ENCODE measurements around the gene ADAM8. TPM values are rescaled to one million over a fixed set of nuclear protein-coding genes. Genes with fewer than 3 reads are reported as not detected.

The ADAM8 gene
- total and polyA plus RNA-seq, 8 donors: 2.0 to 9.8 (median 6.2) TPM

DNA sequence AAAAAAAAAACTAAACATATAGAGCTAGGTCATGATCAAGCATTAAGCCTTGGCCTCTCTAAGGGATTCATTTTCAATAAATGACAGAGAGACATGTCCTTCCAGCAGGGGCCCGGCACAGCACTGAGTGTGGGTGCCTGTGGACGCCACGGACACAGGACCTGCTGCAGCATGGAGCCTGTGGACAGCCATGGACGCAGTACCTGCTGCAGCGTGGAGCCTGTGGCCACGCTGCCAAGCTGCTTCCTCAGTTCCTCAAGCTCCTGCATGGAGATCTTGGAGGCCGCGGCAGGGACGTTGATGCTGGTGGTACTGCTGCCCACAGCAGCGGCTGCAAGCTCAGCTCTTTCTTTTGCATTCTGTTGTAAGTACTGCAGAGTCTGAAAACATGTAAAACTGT is 22.6 kb upstream of the ADAM8 start:
- H3K36me3 ChIP-seq: peaks cover 0 to 68% (median 39%) of the 10 kb centered on the region in 3 donors
- TF ChIP-seq, protein P1, sequence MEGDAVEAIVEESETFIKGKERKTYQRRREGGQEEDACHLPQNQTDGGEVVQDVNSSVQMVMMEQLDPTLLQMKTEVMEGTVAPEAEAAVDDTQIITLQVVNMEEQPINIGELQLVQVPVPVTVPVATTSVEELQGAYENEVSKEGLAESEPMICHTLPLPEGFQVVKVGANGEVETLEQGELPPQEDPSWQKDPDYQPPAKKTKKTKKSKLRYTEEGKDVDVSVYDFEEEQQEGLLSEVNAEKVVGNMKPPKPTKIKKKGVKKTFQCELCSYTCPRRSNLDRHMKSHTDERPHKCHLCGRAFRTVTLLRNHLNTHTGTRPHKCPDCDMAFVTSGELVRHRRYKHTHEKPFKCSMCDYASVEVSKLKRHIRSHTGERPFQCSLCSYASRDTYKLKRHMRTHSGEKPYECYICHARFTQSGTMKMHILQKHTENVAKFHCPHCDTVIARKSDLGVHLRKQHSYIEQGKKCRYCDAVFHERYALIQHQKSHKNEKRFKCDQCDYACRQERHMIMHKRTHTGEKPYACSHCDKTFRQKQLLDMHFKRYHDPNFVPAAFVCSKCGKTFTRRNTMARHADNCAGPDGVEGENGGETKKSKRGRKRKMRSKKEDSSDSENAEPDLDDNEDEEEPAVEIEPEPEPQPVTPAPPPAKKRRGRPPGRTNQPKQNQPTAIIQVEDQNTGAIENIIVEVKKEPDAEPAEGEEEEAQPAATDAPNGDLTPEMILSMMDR (IDR thresholded peaks at IDR 0.05): no peak
- no peaks in the 10 kb centered on the region for H3K4me1 ChIP-seq
- ATAC-seq: no peak
- H3K4me3 ChIP-seq: no peak overlapping the region
- H3K27me3 ChIP-seq: no peaks in the 10 kb centered on the region
- no peaks in the 10 kb centered on the region for H3K9me3 ChIP-seq
- WGBS, 2 donors: 89 to 90% methylated on average over 10 of the region's 10 CpGs
- no peak for FAIRE-seq
- DNase-seq: peak in 1 of 6 donors; percentile 31
- H3K27ac ChIP-seq: no peak overlapping the region
- intact Hi-C loops (cut with DNase I): no loop called here

DNA sequence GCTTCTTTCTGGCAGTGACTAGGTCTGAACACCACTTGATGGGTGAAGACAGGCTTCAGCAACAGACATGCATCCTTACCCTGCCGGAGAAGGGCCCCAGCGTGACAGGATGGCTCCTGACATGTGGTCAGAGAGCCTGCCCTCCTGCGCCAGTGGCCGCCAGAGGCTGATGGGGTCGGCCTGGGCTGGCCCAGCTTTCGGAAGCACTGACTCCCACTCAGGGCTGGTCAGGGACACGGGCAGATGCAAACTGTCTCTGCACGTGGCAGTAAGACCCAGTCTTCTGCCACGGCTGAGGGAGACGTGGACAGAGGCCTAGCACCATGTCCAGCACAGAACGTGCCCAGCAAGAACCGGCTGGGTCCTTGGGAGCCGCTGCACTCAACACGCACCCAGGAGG is 21.8 kb upstream of the ADAM8 start:
- H3K27ac ChIP-seq: no peak overlapping the region
- WGBS, 2 donors: 91 to 95% methylated on average over 14 of the region's 14 CpGs

DNA sequence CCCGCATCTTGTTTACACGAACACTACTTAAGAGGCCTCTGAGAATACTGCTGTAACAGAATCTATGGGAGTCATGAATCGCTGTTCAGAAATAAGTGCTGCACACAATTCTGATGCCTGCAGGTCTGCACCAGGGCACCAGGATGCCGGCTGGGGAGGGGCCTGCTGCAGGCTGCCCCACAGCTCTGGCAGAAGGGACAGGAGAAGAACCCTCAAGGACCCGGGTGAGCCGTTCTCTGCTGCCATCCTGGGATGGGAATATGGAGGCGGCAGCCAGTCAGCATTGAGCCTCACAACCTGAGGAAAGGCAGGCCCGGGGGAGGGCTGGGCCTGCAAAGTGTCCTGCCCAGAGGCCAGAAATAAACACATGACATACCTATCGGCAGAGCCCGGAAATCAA is 20.8 kb upstream of the ADAM8 start:
- Histone ChIP-seq H3K27ac (no peak overlapping the region), H3K4me3 (no peak overlapping the region), H3K36me3 (peaks cover 0 to 86% (median 47%) of the 10 kb centered on the region in 3 donors), H3K27me3 (no peaks in the 10 kb centered on the region), H3K9me3 (no peaks in the 10 kb centered on the region), H3K4me1 (no peaks in the 10 kb centered on the region)
- 94 to 96% methylated on average over 10 of the region's 10 CpGs for WGBS, 2 donors
- intact Hi-C loops (cut with DNase I): no loop called here
- TF ChIP-seq, protein P1 (IDR thresholded peaks at IDR 0.05): no peak
- DNase-seq: peak in 1 of 6 donors; percentile 28
- no peak for FAIRE-seq
- no peak for ATAC-seq

More for the DNA sequence above, 21.8 kb upstream of the ADAM8 start:
- peak in 1 of 6 donors; percentile 47 for DNase-seq
- Histone ChIP-seq H3K27me3 (no peaks in the 10 kb centered on the region), H3K4me1 (no peaks in the 10 kb centered on the region), H3K36me3 (peaks cover 0 to 76% (median 39%) of the 10 kb centered on the region in 3 donors), H3K4me3 (no peak overlapping the region), H3K9me3 (no peaks in the 10 kb centered on the region)
- ATAC-seq: no peak
- TF ChIP-seq, protein P1 (IDR thresholded peaks at IDR 0.05): no peak
- no peak for FAIRE-seq
- intact Hi-C loops (cut with DNase I): no loop called here

DNA sequence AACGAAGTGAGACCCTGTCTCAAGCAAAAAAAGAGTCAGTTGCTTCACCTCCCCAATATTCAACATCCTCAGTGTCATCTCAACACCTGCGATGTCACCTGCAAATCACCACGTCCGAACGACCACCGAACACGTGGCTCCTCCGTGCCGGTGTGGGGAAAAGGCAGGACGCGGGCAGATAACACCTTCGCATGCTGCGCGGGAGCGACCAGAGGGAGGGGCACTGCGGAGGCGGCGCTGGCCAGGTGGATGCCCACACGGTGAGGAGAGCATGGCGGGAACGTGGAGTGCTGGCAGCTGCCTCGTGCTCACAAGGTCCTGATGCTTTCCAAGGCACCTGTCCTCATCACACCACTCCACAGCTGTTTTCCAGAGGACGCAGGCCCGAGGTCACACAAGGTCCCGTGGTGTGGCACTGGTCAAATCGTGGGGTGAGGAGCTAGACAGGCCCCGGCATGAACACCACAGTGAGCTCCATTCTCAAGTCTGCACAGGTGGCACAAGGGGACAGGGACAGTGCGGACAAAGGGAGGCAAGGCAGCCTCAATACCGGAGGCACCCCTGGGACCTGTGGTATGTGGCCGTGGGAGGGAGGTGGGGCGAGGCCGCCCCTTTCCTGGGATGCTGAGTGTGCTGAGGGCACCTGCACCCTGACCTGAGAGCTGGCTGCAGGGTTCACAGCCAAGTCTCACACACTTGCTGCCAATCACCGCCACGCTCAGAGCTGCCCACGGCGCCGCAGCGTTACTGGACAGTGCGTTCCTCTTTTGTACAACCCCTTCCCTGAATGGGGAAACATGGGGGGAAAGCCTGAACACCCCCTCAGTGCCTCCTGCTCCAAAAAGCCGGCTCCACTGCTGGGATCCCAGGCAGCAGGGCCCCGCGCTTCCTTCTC is 19.0 kb upstream of the ADAM8 start:
- no peaks in the 10 kb centered on the region for H3K27me3 ChIP-seq
- no peaks in the 10 kb centered on the region for H3K9me3 ChIP-seq
- TF ChIP-seq, protein P1 (IDR thresholded peaks at IDR 0.05): no peak
- no peaks in the 10 kb centered on the region for H3K4me1 ChIP-seq
- DNase-seq (peak in 1 of 6 donors; percentile 64), ATAC-seq (peak in 1 of 4 donors; percentile 13), FAIRE-seq (no peak)
- no peak overlapping the region for H3K27ac ChIP-seq
- WGBS, 2 donors: 92 to 93% methylated on average over 38 to 42 of the region's 42 CpGs
- H3K36me3 ChIP-seq: peaks cover 0 to 82% (median 47%) of the 10 kb centered on the region in 3 donors
- intact Hi-C loops (cut with DNase I): no loop called here
- no peak overlapping the region for H3K4me3 ChIP-seq

DNA sequence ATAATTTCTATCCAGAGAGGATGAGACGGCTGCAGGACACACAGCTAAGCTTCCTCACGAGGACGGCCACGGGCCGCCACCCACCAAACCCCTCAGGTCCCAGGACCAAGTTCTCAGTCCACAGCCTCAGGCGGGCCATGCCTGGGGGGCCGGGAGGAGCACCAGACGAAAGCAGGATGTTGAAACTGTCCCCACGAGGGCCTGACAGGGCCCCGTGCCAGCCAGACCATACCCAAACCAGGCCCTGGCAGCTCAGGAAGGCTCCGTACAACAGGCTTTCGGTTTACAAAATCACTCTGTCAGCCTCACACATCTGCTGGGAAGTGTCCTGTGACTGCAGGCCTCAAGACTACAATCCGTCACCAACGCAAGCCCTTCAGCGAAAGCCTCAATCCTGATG is 17.5 kb upstream of the ADAM8 start:
- TF ChIP-seq, protein P1 (IDR thresholded peaks at IDR 0.05): no peak
- Histone ChIP-seq H3K27ac (peak overlapping the region in 1 of 4 donors; percentile 11), H3K4me1 (no peaks in the 10 kb centered on the region), H3K4me3 (no peak overlapping the region), H3K36me3 (peaks cover 3 to 82% (median 48%) of the 10 kb centered on the region in 3 donors), H3K27me3 (no peaks in the 10 kb centered on the region), H3K9me3 (no peaks in the 10 kb centered on the region)
- intact Hi-C loops (cut with DNase I): no loop called here
- DNase-seq (peak in 1 of 6 donors; percentile 23), ATAC-seq (peak in 3 of 4 donors; percentile 14 to 80 (median 66)), FAIRE-seq (no peak)
- 91 to 94% methylated on average over 15 of the region's 15 CpGs for WGBS, 2 donors

Data from pancreas (tissue), 10 donors.